Right lobe of liver (tissue), 4 donors: Measurements from ENCODE around the gene GPRC5B.

Experiments used
- CTCF ChIP-seq, 4 donors: fragments of 200-600 bp in 3 of 4; fragments of 450-650 bp in 1 of 4; IDR thresholded peaks; one replicate each; pipeline versions ENCODE4 v1.5.1 to v1.8.0; 2016 to 2022; ENCODE audit warnings: antibody characterized with exemption in 4 of 4, mild to moderate bottlenecking in 2 of 4
- POLR2A ChIP-seq: fragments of 450-650 bp; IDR thresholded peaks from one replicate; pipeline ENCODE4 v1.6.1; 2017; ENCODE audit warnings: antibody characterized with exemption, mild to moderate bottlenecking
- donor health status: DM: no; HTN: no; CAD: no.
- donor health status: DM: no; HTN: no; CAD: no.
- donor health status: DM: no; HTN: yes; CAD: no.

GRCh38 chr16:19883966-19884485 lies 622 bp downstream of the GPRC5B start:
- TF ChIP-seq CTCF (IDR thresholded peaks at IDR 0.05) (no peak), POLR2A (no peak)
